A549 (cell line): ENCODE measurements around the gene UNC45B.
"Not testable (repeated sequence)": the region's sequence is repeated elsewhere in the genome, so short reads cannot be mapped to it uniquely, and the experiment has no call there.

ENCODE experiments used
- BHLHE40 ChIP-seq: IDR thresholded peaks from 2 replicates; pipeline ENCODE4 v1.6.1; 2012; ENCODE audit warnings: low read depth, low read length, inconsistent platforms
- CHD4 ChIP-seq: fragments of 200-600 bp; sonication (generic); IDR thresholded peaks from 2 replicates; pipeline ENCODE4 v1.6.1; 2016; ENCODE audit warnings: antibody characterized with exemption, mild to moderate bottlenecking, borderline replicate concordance
- HOXA7 ChIP-seq: fragments of 250-450 bp; sonication (Bioruptor Pico); IDR thresholded peaks from 2 replicates; pipeline ENCODE4 v1.5.0; 2020; ENCODE audit warnings: mild to moderate bottlenecking, moderate library complexity
- POLR2A ChIP-seq: IDR thresholded peaks from 2 replicates; pipeline ENCODE4 v1.6.1; 2012; ENCODE audit warnings: mild to moderate bottlenecking, low read length
- RAD21 ChIP-seq, 2 experiments: fragments of >200 bp in 1 of 2; sonication (Bioruptor Twin) in 1 of 2; formaldehyde crosslinking in 1 of 2; IDR thresholded peaks in 1 of 2; conservative IDR thresholded peaks in 1 of 2; 2 replicates in 1 of 2; 3 replicates in 1 of 2; pipeline ENCODE4 v1.6.1; 2012 to 2018; ENCODE audit warnings: inconsistent platforms in 1 of 2
- RFX5 ChIP-seq: fragments of 450-650 bp; IDR thresholded peaks from 2 replicates; pipeline ENCODE4 v1.7.1; 2014; ENCODE audit warnings: antibody characterized with exemption, mild to moderate bottlenecking, moderate library complexity
- ZC3H11A ChIP-seq: fragments of 450-650 bp; IDR thresholded peaks from 2 replicates; pipeline ENCODE4 v1.6.1; 2014; ENCODE audit warnings: antibody characterized with exemption, mild to moderate bottlenecking
- TF ChIP-seq, protein P1 (sequence below): fragments of >200 bp; sonication (Bioruptor Twin); formaldehyde crosslinking; IDR thresholded peaks from 3 replicates; pipeline ENCODE4 v1.5.1; 2016
- TF ChIP-seq, protein P2 (sequence below): fragments of 200-600 bp; sonication (generic); IDR thresholded peaks from 2 replicates; pipeline ENCODE4 v1.6.1; 2016; ENCODE audit warnings: antibody characterized with exemption, mild to moderate bottlenecking, moderate library complexity
- TF ChIP-seq, protein P3 (sequence below): IDR thresholded peaks from 2 replicates; pipeline ENCODE4 v1.6.1; 2012

DNA sequence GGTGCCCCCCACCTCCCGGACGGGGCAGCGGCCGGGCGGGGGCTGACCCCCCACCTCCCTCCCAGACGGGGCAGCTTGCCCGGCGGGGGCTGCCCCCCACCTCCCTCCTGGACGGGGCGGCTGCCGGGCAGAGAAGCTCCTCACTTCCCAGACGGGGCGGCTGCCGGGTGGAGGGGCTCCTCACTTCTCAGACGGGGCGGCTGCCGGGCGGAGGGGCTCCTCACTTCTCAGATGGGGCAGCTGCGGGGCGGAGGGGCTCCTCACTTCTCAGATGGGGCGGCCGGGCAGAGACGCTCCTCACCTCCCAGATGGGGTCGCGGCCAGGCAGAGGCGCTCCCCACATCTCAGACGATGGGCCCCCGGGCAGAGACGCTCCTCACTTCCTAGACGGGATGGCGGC, 47.4 kb downstream of the UNC45B start:
- TF ChIP-seq, protein P1, sequence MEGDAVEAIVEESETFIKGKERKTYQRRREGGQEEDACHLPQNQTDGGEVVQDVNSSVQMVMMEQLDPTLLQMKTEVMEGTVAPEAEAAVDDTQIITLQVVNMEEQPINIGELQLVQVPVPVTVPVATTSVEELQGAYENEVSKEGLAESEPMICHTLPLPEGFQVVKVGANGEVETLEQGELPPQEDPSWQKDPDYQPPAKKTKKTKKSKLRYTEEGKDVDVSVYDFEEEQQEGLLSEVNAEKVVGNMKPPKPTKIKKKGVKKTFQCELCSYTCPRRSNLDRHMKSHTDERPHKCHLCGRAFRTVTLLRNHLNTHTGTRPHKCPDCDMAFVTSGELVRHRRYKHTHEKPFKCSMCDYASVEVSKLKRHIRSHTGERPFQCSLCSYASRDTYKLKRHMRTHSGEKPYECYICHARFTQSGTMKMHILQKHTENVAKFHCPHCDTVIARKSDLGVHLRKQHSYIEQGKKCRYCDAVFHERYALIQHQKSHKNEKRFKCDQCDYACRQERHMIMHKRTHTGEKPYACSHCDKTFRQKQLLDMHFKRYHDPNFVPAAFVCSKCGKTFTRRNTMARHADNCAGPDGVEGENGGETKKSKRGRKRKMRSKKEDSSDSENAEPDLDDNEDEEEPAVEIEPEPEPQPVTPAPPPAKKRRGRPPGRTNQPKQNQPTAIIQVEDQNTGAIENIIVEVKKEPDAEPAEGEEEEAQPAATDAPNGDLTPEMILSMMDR, result not testable (repeated sequence)
- not testable (repeated sequence) for TF ChIP-seq POLR2A; CHD4; HOXA7 (CRISPR knock-in tag); RAD21 (conservative IDR thresholded peaks at IDR 0.05 in 1 of 2, IDR thresholded peaks at IDR 0.05 in 1 of 2); RFX5; BHLHE40; ZC3H11A
- TF ChIP-seq, protein P2, sequence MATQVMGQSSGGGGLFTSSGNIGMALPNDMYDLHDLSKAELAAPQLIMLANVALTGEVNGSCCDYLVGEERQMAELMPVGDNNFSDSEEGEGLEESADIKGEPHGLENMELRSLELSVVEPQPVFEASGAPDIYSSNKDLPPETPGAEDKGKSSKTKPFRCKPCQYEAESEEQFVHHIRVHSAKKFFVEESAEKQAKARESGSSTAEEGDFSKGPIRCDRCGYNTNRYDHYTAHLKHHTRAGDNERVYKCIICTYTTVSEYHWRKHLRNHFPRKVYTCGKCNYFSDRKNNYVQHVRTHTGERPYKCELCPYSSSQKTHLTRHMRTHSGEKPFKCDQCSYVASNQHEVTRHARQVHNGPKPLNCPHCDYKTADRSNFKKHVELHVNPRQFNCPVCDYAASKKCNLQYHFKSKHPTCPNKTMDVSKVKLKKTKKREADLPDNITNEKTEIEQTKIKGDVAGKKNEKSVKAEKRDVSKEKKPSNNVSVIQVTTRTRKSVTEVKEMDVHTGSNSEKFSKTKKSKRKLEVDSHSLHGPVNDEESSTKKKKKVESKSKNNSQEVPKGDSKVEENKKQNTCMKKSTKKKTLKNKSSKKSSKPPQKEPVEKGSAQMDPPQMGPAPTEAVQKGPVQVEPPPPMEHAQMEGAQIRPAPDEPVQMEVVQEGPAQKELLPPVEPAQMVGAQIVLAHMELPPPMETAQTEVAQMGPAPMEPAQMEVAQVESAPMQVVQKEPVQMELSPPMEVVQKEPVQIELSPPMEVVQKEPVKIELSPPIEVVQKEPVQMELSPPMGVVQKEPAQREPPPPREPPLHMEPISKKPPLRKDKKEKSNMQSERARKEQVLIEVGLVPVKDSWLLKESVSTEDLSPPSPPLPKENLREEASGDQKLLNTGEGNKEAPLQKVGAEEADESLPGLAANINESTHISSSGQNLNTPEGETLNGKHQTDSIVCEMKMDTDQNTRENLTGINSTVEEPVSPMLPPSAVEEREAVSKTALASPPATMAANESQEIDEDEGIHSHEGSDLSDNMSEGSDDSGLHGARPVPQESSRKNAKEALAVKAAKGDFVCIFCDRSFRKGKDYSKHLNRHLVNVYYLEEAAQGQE, result not testable (repeated sequence)
- TF ChIP-seq, protein P3, sequence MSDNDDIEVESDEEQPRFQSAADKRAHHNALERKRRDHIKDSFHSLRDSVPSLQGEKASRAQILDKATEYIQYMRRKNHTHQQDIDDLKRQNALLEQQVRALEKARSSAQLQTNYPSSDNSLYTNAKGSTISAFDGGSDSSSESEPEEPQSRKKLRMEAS, result not testable (repeated sequence)
